NCI-H82 (cell line): Measurements from ENCODE around the gene CRYGD.
A peak's percentile ranks its signal among the peaks of the same experiment; 100 is the strongest.
"Not testable (repeated sequence)": the region's sequence is repeated elsewhere in the genome, so short reads cannot be mapped to it uniquely, and the experiment has no call there.

ENCODE experiments used
- DNase-seq: peaks from one replicate; lab custom pipeline; 2025; lab: John Stamatoyannopoulos, UW

Gene CRYGD

GRCh38 chr2:208129744-208130711 is 5.7 kb upstream of the CRYGD start, which contains the start of gene CRYGC:
TSS of gene CRYGC (minus strand) at chr2:208129828. CDS start at chr2:208129792, 36 bp downstream.
- peak; percentile 77 for DNase-seq

DNA sequence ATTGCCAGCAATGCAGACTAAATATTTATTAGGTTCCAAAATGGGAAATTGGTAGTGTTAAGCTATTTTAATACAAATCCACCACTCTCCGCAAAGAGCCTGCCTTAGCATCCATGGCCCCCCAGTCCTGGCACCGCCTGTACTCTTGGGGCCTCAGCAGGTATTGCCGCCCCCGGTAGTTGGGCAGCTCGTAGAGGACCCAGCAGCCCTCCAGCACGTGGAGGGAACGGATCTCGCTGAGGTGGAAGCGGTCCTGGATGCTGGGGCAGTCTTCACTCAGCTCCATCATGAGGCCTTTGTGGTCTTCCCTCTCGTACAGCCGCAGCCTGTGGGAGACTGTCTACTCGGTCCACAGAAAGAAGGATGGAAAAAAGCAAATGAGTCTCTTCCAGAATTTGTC is 3.8 kb upstream of the CRYGD start:
- DNase-seq: no peak

- no peak for DNase-seq
Observed at GRCh38 chr2:208127090-208127489, 2.8 kb upstream of the CRYGD start.

GRCh38 chr2:208125251-208125650 is 927 bp upstream of the CRYGD start:
- DNase-seq: no peak

GRCh38 chr2:208122248-208122647 is 2.1 kb downstream of the CRYGD start:
- DNase-seq: no peak

- no peak for DNase-seq
Observed at GRCh38 chr2:208118918-208119317, 5.4 kb downstream of the CRYGD start.

GRCh38 chr2:208117390-208117789 is 6.9 kb downstream of the CRYGD start:
- DNase-seq: not testable (repeated sequence)

- peak; percentile 78 for DNase-seq
Observed at GRCh38 chr2:208112969-208113368, 11.4 kb downstream of the CRYGD start.

DNA sequence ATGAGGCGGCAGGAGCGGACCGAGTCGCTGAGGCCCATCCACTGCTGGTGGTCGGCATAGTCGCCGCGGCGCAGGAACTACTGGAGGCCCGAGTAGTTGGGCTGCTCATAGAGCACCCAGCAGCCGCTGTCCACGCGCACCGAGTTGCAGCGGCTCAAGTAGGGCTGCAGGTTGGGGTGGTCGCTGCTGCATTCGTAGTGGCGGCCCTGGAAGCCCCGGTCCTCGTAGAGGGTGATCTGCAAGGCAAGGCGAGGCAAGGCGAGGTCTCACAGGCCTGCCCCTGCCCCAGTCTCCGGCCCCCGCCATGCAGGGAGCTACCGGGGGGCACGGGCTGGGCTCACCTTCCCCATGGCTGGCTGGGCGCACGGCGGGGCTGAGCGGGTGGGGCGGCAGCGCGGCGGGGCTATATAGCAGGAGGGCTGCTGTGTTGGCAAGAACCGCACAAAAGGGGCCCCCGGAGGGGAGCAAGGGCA is 12.0 kb downstream of the CRYGD start:
- not testable (repeated sequence) for DNase-seq

DNA sequence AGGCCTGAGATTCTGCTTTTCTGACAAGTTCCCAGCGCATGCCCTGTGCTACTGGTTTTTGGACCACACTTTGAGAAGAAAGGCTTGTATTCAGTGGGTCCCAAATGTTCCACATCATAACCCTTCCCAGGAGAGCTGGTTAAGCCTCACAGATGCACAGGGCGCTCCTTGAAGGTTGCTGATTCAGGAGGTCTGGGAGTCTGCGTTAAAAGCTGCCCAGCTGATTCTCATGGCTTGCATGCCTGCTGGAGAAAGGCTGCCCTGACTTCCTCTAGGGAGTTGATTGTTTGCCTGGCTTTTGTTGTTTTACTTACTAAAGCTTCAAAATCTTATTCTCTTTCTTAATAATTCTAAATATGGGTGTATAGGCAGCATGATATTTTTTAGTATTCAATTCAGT is 20.7 kb downstream of the CRYGD start:
- peak; percentile 35 for DNase-seq

DNA sequence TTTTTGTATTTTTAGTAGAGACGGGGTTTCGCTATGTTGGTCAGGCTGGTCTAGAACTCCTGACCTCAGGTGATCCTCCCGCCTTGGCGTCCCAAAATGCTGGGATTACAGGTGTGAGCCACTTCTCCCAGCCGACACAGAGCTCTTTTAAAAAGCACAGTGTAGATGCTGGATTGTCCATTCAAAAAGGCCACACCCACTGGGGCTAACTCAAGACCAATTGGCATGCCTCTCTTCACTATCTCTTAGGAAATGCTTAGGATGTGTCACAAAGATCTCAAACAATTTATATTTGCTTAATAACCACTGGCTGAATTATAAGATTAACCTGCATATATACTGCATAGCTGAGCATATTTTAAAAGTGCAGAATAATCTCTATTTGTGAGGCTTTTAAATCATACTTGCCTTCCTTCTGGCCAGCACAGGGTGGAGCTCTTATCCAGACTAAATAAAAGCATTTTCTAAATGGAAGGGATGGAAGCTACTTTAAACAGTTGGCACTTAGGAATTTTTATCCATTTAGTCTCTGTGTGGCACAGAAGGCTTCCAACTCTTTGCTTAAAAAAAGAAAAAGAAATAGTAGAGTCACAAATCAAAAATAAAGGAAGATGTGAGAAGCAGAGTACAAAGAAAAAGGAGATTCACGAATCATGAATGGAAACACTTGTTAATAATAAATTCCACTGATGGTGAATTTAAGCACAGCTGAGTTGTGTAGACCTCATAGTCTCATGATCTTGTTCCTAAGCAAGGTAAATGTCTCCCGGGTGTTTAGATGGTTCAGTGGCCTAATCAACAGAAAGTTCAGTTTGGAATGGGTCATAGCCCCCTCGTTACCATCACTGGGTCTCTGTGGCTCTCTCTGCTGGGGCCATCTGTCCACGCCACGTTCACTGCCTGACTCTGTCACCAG is 22.4 kb downstream of the CRYGD start:
- peak; percentile 68 for DNase-seq

DNA sequence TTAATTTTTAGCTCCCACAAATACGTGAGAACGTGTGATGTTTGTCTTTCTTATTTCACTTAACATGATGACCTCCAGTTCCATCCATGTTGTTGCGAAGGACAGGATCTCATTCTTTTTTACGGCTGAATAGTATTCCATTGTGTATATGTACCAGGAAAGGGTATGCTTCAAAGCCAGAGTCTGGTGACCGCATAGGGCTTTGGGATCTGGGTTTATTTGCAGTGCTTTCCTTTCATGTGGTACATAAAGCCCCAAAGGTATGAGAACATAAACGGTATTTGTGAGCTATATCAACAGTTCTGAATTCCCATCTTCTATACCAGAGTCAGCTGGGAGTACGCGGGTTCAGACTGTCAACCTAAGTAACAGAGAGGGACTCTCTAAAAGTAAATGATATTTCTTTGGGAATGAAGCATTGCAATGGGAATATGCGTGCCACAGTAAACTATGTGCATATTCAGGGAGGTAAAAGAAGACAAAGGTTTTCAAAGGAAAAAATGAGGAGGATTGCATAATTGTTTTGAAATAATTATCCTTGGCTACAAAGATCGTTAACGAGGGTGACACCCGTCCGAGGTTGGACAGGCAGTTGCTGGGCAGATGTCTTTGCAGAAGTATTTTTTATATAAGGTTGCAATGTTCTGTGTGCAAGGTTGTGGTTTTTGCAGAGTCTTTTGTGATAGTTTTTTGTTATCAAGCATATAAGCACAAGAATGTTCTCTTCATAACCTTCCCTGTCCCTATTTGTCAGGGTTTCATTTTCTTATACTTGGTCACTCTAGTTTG is 24.4 kb downstream of the CRYGD start:
- no peak for DNase-seq

DNA sequence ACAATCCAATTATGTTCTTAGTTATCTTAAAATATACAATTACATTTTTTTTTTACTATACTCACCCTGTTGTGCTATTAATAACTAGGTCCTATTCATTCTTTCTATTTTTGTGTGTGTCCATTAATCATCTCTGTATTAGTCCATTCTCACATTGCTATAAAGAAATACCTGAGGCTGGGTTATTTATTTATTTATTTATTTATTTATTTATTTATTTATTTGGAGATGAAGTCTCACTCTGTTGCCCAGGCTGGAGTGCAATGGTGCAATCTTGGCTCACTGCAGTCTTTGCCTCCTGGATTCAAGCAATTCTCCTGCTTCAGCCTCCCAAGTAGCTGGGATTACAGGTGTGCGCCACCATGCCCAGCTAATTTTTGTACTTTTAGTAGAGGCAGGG is 25.6 kb downstream of the CRYGD start:
- DNase-seq: not testable (repeated sequence)

- no peak for DNase-seq
Observed at GRCh38 chr2:208098267-208098666, 26.1 kb downstream of the CRYGD start.

GRCh38 chr2:208097801-208098200 is 26.5 kb downstream of the CRYGD start:
- DNase-seq: no peak

GRCh38 chr2:208097313-208097712 is 27.0 kb downstream of the CRYGD start:
- no peak for DNase-seq

GRCh38 chr2:208096080-208096479 is 28.2 kb downstream of the CRYGD start:
- no peak for DNase-seq

- peak; percentile 82 for DNase-seq
Observed at GRCh38 chr2:208093128-208093527, 31.2 kb downstream of the CRYGD start.

DNA sequence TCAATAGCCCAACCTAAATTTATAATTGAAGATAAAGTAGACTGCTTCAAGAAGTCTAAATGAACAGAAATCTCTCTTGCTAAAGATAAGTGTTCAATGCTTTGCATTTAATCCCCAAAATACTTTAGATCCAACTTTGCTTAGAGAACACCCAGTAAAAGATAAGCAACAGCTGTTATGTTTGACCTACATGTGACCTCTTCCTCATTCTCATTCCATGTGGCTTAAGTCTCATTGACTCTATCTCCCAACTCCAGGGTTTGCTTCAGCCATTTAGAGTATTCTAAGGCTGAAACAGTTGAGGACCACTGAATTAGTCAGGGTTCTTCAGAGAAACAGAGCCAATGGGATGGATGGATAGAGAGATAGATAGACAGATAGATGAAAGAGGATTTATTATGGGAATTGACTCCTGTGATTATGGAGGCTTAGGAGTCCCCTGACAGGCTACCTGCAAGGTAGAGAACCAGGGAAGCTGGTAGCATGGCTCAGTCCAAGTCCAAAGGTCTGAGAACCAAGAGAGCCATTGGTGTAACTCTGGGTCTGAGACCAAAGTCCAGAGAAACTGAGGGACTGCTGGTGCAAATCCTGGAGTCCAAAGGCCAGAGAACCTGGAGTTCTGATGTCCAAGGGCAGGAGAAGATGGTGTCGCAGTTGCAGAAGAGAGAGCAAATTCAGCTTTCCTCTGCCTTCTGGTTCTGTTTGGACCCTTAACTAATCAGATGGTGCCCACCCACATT is 32.1 kb downstream of the CRYGD start:
- DNase-seq: peak; percentile 86

DNA sequence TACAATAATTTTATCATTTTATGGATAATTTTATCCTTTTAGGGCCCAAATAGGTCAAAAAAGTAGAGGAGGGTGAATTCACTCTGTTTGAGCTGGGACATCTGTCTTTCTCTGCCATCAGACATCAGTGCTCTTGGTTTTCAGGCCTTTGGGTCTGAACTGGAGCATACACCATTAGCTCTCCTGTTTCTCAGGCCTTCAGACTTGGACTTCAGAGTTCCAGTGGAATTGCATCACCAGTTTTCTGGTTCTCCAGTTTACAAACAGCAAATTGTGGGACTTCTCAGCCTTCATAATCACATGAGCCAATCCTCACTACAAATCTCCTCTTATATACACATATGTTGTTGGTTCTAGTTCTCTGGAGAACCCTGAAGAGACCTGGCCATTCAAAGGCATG is 33.9 kb downstream of the CRYGD start:
- no peak for DNase-seq

- DNase-seq: no peak
Observed at GRCh38 chr2:208086029-208086428, 38.3 kb downstream of the CRYGD start.
